GM21367 (cell line): ENCODE measurements around the gene HOXA13.

ENCODE experiments used
- ATAC-seq: cut with Tn5 transposase; IDR thresholded peaks from one replicate; pipeline ENCODE4 v1.9.1; 2021; ENCODE audit not compliant: unreplicated experiment

HOXA13 gene

DNA sequence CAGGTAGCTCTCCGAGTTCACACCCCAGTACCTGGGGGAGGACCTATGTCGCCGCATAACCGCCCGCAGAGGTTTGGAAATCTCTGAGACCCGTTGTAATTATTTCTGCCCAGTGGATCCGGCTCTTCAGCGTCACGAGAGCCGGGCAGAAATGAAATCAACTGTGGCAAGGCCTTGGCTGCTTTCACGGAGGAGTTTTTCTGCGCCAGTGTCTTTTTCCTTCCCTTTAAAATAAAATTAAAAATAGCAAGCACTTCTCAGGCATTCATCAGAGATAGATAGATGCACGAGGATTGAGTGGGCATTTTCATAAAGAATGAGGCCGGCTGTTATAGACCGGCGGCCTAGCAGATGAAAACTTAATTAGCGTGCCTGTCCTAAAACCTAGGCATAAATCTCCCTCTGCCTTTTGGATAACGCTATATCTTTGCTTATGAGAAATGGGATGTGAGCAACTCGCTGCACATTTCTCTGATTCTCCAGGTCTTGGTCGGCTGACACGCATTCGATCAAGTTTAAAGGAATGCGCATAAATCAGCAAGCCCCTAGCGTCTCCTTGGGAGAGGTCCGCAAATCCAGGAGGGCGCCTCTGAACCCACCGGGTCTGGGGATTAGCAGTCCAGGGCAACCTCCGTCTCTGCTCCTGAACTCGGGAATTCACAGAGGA lies 6.4 kb downstream of the HOXA13 start:
- ATAC-seq: no peak

DNA sequence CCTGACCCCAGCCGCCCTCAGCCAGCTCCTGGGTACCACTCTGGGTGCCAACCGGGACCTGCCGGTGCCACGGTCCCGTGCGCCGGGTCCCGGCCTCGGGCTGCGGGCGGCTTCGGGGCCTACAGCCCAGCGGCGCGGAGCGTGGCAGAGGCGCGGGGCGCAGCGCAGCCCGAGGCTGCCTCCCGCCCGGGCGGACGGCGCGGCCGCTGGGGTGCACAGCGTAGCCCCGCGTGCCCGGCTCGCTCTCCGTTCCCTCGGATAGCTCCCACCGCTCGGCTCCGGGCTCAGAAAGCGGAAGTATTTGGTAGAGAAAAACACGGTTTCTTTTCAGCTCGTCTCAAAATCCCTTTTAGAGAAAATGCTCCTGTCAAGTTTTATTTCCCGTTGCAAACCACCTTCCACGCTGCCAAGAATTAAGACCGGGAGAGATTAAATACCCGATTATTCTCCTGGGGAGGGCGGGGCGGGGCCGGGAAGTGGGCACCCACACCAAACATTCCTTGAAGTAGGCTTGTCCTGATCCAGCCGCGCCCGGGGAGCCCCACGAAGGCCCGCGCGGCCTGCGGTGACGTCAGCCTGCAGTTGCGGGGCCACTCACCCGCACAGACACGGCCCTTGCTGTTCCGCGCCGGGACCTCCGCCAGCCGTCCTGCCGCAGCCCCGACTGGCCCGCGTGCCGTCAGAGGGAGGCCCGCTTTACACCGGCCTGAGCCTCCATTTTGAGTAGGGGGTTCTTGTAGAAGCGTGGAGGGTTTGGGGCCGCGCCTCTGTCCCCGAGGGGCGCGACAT lies 7.2 kb downstream of the HOXA13 start:
- ATAC-seq: no peak

DNA sequence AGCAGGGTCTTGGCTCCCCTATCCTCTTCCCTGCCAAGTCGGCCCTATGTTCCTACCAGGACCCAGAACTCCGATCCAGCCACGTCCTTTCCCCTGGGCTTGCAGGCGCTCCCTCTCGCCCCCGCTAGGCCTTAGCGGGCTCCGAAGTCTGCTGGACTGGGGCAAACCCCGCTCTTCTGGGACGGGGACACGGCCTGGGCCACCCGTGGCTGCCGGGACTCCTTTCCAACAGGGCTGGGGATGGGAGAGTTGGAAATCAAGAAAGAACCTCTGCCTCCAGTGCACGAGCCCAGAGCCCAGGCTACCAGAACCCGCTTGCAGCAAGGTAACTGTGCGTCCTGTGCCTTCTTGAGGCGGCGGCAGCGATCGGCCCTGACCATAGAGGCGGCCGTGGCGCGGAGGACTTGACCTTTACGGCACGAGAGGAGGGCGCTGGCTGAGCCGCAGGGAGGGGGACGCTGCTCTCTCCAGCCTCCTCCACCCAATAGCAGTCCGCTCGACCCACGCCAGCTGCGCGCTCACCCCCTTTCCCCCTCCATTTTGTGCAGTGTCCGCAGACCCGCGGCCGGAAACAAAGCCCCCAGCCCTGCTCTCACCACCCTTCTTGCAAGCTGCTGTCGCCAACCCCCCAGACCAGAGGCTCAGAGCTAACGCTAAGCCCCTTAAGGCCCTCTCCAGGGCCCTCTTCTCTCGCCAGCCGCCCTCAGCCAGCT lies 7.9 kb downstream of the HOXA13 start:
- no peak for ATAC-seq

DNA sequence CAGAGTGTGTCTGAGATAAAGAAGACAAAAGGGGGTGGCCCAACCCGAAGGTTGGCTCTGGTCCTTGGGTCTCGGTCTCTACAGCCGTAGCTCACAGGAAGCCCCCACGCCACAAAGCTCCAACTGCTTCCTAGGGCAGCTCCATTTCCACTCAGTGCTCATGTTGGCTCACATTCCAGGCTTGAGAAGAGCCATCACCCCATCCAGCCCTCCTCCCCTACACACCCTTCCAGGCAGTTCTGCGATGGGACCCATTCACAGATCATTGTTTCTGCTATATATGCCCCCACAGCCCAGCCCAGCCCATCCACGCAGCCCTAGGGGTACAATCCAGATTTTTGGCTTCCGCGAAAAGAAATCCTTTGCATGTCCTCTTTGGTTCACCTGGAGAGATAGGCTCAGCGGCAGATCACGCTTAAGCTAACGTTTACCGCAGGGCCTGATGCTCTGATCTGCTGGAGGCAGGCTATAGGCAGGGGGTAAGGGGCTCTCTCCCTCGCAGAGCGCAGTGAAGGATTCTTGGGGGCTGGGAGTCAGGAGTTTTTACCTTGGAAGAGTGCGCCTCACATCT lies 8.6 kb downstream of the HOXA13 start:
- no peak for ATAC-seq

DNA sequence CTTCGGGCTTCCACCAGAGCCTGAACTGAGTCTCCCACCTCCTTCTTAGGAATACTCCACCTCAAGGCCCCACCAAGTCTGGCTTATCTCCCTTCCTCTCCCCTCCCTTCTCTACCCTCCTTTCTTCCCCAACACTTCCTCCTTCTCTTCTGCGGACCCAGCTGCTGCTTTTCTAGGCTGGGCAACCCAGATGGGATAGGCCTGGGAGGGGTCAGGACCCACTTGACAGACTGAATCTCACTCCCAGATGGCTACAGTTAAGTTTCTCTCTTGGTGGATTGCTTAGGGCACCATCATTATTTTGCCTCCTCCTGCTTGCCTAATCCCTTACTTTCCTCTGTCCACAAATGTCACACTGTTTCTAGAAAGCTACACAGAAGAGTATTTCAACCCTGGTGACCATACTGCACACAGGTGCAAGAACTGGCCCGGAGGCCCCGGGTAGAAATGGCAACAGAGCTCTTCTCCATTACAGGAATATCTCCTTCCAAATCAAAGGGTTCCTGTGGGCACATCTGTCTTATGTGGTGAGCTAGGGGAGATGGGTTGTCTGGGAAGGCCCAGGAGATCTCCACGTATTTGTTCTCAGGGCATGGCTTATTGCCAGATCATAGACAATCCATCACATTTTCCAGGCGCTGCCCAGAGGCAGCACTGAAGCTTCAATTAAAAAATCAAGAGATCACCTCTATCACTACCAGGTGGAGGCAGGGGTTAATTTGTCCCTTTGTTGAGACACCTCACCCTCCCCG lies 9.7 kb downstream of the HOXA13 start:
- no peak for ATAC-seq

DNA sequence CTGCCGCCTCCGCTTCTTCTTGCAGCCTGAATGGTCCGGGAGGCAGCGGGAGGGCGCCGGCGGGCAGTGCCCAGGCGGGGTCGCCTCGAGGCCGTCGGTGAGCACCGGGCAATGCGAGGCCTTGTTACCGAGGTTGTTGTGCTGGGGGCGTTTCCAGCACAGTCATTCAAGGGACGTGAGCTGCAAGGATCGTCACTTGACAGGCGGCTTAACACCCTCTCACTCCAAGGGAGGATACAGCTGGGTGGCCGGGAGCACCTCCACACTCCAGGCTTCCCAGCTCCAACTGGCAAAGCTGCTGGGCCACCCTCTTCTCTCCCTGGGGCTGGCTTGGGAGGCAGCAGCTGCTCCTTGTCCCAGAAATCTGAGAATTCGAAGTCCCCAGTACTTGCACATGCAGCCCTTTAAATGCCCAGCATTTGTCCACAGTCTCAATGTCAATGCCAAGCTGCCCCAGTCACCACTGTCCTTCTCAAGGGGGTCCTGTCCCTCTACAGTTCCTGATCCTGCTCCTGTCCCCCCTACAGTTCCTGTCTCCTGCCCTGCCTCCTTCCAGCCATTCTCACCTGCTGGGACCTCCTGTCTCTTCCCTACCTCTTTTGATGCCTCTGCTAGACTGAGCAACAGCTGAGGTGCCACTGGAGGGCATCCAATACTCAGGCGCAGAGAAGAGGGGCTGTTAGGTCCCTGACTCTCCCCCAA lies 10.4 kb downstream of the HOXA13 start:
- no peak for ATAC-seq

DNA sequence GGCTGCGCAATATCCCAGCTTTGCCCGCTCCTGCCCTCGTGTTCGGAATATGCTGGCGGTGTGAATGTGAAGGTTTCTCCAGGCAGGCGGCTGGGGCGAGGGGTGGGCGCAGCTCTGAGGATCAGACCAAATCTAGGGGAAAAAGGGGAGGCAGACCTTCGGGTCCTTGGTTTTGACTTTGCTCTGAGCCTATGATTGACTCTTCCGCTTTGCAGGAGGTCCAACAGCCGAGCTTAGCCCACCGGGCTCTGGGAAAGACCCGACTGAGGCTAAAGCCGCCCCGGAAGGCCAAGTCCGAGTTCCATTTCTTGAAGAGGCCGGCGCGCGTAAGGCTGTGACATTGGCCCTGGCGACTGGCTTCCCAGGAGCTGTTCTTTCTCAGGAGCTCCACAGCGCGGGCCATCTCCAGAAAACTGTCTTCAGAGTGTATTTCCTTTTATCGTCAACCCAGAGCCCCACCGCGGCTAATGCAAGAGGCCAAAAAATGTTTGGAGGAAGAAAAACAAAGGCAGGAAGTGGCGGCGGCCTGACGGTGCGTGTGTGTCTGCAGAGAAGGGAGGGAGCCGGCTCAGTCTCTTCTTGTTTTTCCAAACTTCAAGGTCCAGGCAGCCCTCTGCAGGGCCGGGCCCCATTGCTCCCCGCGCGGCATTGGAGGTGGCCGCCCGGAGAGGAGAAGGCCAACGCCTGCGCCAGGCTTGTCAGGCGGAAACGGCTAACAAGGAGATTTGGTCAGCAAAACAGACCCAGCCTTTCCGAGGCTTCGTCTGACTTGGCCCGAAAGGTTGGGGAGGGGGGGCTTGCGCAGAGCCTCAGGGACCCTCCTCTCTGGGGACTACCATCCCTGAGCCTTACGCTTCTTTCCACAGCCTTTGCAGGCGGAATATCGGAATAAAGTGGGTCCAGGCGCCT lies 11.3 kb downstream of the HOXA13 start:
- ATAC-seq: no peak

DNA sequence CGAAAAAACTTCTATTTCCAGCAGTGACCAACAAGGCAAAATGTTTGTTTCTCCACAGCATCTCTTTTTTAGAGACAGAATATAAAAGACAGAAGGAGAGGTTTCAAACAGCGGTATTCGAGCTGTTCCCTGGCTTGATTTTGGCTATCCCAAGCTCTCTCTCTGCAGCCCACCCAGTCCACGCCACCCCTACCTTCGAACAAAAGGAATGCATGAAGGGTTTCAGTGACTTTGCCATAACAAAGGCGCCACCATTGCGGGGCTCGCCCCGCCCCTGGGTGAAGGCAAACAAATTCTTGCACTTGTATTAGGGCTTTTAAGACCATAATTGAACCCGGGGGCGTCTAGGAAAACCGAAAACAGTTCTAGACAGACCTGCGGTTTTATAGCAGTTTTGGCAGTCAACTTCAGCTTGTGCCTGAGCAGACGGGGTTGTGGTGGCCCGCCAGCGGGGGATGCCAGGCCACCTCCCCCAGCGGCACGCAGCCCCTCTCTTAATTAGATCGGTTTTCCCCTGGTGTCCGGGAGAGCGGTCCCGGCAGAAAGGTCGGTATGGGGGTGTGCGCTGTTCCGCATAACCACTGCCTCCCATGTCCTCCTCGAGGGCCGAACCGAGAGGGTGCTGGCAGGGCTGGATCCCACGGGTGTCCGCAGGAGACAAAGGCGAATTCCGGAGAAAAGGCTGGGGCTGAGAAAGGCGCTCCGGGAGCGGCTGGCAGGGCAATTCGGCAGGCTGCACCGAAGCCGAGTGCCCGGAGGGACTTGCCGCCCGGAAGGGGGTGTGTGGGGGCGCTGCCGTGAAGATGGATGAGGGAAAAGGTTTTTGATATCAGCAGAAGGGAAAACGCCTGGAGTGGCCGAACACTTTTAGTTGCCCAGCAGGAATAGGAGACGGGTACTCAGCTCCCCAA lies 12.2 kb downstream of the HOXA13 start:
- no peak for ATAC-seq

DNA sequence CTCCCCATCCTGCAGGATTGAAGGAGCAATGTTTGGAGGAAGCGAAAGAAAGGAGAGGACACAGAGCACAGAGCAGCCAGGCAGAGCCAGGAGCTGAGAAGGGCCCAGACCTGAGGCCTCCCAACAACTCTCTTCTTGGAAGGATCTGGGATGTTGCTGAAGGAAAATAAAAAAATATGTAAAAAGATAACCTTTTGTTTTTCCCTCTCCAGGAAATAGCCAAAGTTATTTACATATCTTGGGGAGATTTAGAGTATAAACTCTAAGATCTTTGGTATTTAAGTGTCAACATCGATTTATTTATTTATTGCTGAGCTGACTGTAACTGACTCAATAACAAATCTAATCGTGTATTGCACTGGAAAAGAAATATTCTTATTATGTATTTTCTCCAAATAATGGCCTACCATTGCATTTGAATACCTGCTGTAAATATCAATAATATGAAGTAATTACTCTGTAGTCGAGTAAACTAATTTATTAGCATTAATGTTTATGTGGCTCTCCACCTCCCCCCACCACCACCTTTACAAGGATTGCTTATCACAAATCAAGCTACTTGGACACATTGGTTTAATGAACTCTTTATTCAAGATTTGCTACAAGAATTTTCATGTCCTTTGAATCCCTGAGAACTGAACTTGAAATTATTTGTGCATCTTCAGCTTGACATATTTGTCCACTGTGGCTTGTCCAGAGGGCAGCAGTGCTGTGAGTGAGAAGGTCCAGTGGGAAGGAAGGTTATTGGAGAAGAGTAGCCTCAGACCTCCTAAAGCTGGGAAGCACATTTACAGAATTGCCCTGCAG lies 13.0 kb downstream of the HOXA13 start:
- ATAC-seq: no peak

DNA sequence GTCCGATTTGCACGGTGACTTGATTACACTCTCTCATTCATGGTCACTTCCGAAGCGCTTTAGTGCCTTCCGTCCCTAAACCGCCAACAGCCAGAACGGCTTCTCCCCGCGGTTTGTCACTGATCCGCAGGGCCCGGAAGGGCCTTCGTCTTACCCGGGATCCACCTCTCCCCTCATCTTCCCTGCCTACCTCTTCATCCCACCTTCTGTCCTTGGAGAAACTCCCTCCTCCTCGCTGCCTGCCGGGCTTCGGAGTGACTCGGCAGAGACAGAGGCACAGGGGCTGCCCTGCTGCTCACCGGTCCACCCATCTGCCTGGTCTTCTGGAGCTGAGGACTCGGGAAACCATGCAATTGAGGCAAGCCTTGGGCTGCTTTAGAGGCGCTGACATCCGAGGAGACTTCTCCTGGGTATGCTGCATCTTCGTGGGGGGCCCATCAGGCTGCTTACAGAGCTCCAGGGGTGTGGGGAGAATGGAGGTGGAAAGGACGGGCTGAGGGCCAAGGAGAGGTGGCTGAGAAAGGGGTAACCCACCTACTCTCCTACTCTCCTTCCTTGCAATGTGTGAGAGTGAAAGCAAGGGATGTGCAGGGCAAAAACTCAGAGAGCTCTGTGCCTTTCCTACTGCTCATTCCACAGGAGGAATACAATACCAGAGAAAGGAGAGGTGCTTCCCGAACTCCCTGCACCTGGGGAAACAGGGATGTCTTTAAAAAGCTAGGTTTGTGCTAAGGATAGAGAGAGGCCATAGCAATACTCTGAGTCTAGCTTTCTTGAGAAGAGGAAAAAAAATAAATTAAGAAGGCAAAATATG lies 13.8 kb downstream of the HOXA13 start:
- ATAC-seq: no peak

DNA sequence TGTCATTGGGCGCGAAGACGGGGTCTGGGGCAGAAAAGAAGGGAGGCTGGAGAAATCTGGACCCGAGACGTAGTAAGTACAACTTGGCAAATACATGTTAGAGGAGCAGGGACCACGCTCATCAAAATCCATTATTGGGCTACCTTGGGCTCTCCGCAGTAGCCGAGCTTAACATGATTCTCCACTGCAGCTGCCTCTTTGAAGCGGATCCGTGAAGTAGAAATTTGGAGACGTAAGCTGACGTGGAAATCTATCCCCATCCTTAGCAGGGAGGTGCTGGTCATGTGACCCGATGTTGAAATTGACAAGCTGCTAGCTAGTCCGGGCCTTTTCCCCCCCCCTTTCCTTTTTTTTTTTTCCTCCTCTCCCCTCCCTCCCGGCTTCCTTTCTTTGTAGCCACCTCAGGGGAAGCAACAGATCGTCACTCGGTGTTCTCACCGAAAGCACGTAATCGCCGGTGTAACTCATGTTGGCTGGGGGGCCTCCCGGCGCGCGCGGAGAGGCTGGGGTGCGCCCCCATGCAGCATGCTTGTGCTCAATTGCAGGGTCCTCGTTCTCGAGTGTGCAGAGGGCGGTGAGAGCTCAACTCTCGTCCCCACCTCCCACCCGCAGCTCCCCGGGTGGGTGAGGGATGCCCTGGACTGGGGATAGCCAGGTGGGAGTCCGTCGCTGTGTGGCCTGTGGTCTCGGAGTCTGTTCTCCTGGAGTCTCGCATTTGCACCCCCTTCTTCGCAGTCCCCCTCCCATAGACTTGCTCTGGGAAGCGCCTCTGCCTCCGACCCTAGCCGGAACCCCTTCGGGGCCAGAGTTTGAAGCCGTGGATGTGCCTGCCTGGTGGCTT lies 14.7 kb downstream of the HOXA13 start, which contains the start of gene HOXA11:
HOXA11 (minus strand) TSS at position 220 of the 841 bp plus-strand sequence; CDS start at position 132, 88 bp downstream.
- no peak for ATAC-seq

DNA sequence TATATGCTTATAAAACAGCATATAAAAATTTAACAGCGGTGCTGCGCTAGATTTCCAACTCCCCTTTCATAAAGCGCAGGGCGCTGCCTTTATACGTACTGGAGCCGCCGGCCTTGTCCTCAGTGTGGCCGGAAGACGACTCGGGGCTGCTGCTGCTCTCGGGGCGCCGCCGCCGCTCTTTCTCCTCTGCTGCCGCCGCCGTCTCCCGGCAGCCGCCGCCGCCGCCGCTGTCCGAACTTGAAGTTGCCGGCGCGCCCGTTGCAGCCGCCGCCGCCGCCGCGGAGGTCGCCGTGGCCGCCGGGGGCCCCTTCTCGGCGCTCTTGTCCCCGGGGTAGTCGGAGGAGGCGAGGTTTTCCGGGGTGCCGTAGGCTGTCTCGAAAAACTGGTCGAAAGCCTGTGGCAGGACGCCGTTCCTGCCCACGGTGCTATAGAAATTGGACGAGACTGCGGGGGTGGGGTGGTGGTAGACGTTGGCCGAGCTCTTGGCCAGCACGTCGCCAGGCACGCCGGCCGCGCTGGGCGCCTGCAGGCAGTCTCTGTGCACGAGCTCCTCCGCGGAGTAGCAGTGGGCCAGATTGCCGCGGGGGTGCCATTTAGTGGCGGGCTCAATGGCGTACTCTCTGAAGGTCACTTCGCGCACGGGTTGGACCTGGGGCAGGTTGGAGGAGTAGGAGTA lies 15.4 kb downstream of the HOXA13 start:
- no peak for ATAC-seq

DNA sequence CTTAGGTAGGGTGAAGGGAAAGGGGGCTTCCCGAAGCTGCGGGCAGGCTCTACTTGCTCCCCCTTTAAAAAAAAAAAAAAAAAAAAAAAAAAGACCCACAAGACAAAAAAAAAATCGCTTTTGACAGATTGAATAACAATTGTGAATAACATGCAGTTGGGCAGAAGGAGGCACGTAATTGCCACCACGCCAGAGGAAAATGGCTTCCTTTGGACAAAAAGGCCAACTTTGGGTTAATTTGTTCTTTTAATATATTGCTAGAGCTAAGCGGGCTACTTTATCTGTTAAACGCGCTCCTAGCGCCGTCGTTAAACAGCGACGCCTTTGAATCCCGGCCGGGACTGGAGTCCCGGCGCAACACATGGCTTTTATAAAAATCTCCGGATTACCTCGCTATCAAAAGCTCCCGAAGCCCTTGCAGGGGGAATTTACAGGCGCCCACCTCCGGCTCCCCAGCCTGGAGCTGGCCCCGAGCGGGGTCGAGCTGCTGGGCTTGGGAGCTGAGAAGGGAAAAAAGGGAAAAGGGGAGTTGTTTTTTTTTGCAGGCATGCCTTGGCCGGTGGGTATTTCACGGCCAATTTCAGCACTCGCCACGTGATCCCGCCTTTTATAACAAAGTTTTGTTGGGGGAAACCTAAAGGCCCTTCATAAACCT lies 16.1 kb downstream of the HOXA13 start:
- ATAC-seq: no peak

DNA sequence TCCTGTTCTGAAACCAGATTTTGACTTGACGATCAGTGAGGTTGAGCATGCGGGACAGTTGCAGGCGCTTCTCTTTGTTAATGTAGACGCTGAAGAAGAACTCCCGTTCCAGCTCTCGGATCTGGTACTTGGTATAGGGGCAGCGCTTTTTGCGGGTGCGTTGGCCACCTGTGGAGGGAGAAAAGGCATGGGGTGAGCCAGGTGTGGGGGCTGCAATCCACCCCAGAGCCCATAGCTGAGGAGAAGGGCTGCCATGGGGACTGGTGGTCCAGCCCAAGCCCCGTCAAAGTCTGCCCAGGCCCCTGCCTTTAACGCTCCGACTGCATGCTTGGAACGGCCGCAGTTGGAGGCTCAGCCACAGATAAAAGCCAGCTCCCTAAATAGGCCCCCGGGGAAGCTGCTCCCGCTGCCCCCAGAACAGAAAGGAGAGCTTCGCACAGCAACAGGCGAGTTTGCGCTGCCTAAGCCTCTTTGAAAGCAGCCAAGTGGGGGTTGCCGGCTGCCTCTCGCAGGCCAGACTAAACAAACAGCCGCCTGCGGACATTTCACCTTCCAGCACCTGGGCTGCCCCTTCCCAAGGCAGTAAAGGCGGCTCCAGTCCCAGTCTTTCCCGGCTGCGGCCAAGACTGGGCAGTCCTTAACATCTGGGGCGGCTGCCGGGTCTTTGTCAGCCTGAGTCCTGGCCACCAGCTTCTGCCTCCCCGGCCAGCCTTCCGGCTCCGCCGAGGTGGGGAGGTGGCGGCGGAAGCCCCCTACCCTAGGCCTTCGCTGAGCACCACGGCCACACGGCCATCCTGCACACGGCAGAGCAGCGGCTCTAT lies 16.8 kb downstream of the HOXA13 start:
- ATAC-seq: no peak
